Measurements from ENCODE around the gene ADAM22. TPM values are rescaled to one million over a fixed set of nuclear protein-coding genes. Genes with fewer than 3 reads are reported as not detected.

The ADAM22 gene
- polyA plus RNA-seq, 2 of the 4 experiments (the other 2 are of a cell fraction): 0.53 to 0.59 TPM

DNA sequence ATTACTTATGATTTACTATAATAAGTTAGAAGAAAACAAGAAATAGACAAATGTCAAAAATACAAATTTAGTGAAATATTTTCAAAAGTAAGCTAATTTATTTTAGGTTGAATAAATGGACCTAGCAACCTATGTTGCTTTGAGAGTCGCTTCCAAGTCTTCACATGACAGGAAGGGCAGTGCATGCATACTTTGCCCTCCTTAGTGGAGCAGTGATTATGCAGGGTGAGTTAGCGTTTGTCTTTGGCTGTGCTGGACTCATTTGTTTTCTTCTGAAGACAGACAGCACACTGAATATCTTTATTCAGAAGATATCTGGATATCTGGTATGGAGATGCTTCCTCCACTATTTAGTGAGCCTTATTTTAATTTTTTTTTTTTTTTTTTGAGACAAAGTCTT is 183.3 kb downstream of the ADAM22 start:
- H3K9me3 ChIP-seq: no peaks in the 10 kb centered on the region
- no peak overlapping the region for H3K4me2 ChIP-seq
- H3K27ac ChIP-seq: no peak overlapping the region
- H3K4me3 ChIP-seq: no peak overlapping the region
- ChIA-PET CTCF (no interaction called here), POLR2A (no interaction called here)
- no peak for ATAC-seq
- DNase-seq (ENCODE audit: low read depth in 1 of 2, low spot score in 1 of 2): no peak
- no peaks in the 10 kb centered on the region for H3K4me1 ChIP-seq
- 34% methylated on average over 2 of the region's 2 CpGs for WGBS (ENCODE audit: missing lambda C conversion rate)
- FAIRE-seq: no peak
- TF ChIP-seq, protein P1, sequence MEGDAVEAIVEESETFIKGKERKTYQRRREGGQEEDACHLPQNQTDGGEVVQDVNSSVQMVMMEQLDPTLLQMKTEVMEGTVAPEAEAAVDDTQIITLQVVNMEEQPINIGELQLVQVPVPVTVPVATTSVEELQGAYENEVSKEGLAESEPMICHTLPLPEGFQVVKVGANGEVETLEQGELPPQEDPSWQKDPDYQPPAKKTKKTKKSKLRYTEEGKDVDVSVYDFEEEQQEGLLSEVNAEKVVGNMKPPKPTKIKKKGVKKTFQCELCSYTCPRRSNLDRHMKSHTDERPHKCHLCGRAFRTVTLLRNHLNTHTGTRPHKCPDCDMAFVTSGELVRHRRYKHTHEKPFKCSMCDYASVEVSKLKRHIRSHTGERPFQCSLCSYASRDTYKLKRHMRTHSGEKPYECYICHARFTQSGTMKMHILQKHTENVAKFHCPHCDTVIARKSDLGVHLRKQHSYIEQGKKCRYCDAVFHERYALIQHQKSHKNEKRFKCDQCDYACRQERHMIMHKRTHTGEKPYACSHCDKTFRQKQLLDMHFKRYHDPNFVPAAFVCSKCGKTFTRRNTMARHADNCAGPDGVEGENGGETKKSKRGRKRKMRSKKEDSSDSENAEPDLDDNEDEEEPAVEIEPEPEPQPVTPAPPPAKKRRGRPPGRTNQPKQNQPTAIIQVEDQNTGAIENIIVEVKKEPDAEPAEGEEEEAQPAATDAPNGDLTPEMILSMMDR (IDR thresholded peaks at IDR 0.05): no peak
- no peak for TF ChIP-seq POLR2A (IDR thresholded peaks at IDR 0.05; ENCODE audit: low read length)
- TF ChIP-seq EHF (CRISPR knock-in tag; IDR thresholded peaks at IDR 0.05): no peak
- no peak for TF ChIP-seq RAD21 (conservative IDR thresholded peaks at IDR 0.05 in 1 of 2, IDR thresholded peaks at IDR 0.05 in 1 of 2)
- TF ChIP-seq, protein P2, sequence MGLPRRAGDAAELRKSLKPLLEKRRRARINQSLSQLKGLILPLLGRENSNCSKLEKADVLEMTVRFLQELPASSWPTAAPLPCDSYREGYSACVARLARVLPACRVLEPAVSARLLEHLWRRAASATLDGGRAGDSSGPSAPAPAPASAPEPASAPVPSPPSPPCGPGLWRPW (IDR thresholded peaks at IDR 0.05): no peak
- no peak for TF ChIP-seq CHD4 (IDR thresholded peaks at IDR 0.05; ENCODE audit: borderline replicate concordance)
- no peak for TF ChIP-seq FOXS1 (CRISPR knock-in tag; IDR thresholded peaks at IDR 0.05)
- no peak for TF ChIP-seq ZSCAN20 (CRISPR knock-in tag; IDR thresholded peaks at IDR 0.05)
- TF ChIP-seq, protein P3, sequence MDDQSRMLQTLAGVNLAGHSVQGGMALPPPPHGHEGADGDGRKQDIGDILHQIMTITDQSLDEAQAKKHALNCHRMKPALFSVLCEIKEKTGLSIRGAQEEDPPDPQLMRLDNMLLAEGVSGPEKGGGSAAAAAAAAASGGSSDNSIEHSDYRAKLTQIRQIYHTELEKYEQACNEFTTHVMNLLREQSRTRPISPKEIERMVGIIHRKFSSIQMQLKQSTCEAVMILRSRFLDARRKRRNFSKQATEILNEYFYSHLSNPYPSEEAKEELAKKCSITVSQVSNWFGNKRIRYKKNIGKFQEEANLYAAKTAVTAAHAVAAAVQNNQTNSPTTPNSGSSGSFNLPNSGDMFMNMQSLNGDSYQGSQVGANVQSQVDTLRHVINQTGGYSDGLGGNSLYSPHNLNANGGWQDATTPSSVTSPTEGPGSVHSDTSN (IDR thresholded peaks at IDR 0.05): no peak
- no peak for TF ChIP-seq MAZ (IDR thresholded peaks at IDR 0.05; ENCODE audit: borderline replicate concordance, low read depth, low read length)
- TF ChIP-seq, protein P4, sequence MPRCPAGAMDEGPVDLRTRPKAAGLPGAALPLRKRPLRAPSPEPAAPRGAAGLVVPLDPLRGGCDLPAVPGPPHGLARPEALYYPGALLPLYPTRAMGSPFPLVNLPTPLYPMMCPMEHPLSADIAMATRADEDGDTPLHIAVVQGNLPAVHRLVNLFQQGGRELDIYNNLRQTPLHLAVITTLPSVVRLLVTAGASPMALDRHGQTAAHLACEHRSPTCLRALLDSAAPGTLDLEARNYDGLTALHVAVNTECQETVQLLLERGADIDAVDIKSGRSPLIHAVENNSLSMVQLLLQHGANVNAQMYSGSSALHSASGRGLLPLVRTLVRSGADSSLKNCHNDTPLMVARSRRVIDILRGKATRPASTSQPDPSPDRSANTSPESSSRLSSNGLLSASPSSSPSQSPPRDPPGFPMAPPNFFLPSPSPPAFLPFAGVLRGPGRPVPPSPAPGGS (IDR thresholded peaks at IDR 0.05): no peak
- no peak for TF ChIP-seq RCOR1 (IDR thresholded peaks at IDR 0.05; ENCODE audit: low read depth, low read length)
- no peak for TF ChIP-seq KDM5A (IDR thresholded peaks at IDR 0.05)
- no peak for TF ChIP-seq EHMT2 (IDR thresholded peaks at IDR 0.05; ENCODE audit: low read depth)
- no peak for TF ChIP-seq CBX8 (IDR thresholded peaks at IDR 0.05)
- TF ChIP-seq, protein P5, sequence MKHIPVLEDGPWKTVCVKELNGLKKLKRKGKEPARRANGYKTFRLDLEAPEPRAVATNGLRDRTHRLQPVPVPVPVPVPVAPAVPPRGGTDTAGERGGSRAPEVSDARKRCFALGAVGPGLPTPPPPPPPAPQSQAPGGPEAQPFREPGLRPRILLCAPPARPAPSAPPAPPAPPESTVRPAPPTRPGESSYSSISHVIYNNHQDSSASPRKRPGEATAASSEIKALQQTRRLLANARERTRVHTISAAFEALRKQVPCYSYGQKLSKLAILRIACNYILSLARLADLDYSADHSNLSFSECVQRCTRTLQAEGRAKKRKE (CRISPR knock-in tag; IDR thresholded peaks at IDR 0.05; ENCODE audit: low read depth): no peak
- no peak for TF ChIP-seq CHD2 (IDR thresholded peaks at IDR 0.05; ENCODE audit: low read length, partially characterized antibody)
- no peak for TF ChIP-seq TP53 (CRISPR knock-in tag; IDR thresholded peaks at IDR 0.05)
- no peak for TF ChIP-seq HOXB5 (CRISPR knock-in tag; IDR thresholded peaks at IDR 0.05)
- TF ChIP-seq ZC3H11A (IDR thresholded peaks at IDR 0.05): no peak

DNA sequence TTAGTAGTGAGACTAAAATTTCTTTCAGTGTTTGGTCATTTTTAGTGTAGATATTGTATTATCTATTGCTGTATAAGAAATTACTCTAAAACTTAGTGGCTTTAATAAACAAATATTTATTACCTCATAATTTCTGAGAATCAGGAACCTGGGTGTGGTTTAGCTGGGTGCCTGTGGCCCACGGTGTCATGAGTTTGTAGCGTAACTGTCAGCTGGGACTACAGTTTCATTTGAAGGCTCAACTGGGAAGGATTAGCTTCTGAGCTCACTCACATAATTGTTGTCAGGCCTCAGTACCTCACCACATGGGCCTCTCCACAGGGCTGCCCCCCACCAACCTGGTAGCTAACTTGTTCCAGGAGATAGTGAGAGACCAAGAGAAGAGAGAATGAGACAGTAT is 187.3 kb downstream of the ADAM22 start:
- POLR2A ChIA-PET: no interaction called here
- Histone ChIP-seq H3K4me3 (no peak overlapping the region), H3K9me3 (no peaks in the 10 kb centered on the region), H3K4me2 (no peak overlapping the region), H3K4me1 (no peaks in the 10 kb centered on the region), H3K27ac (no peak overlapping the region)
- ATAC-seq (no peak), FAIRE-seq (no peak), DNase-seq (ENCODE audit: low read depth in 1 of 2, low spot score in 1 of 2) (no peak)
- WGBS (ENCODE audit: missing lambda C conversion rate): 67% methylated on average over 2 of the region's 2 CpGs
- TF ChIP-seq ESRRA (IDR thresholded peaks at IDR 0.05; ENCODE audit: borderline replicate concordance, low read length) (no peak), FOSB (CRISPR knock-in tag; IDR thresholded peaks at IDR 0.05) (no peak), HOXB13 (CRISPR knock-in tag; IDR thresholded peaks at IDR 0.05; ENCODE audit: low read depth) (no peak), FOSL2 (IDR thresholded peaks at IDR 0.05) (no peak), FOSL2 (CRISPR knock-in tag; IDR thresholded peaks at IDR 0.05) (no peak), RAD21 (conservative IDR thresholded peaks at IDR 0.05 in 1 of 2, IDR thresholded peaks at IDR 0.05 in 1 of 2) (no peak), TP53 (CRISPR knock-in tag; IDR thresholded peaks at IDR 0.05) (no peak), CBX2 (IDR thresholded peaks at IDR 0.05; ENCODE audit: borderline replicate concordance, low read depth) (no peak)
- TF ChIP-seq, protein P6, sequence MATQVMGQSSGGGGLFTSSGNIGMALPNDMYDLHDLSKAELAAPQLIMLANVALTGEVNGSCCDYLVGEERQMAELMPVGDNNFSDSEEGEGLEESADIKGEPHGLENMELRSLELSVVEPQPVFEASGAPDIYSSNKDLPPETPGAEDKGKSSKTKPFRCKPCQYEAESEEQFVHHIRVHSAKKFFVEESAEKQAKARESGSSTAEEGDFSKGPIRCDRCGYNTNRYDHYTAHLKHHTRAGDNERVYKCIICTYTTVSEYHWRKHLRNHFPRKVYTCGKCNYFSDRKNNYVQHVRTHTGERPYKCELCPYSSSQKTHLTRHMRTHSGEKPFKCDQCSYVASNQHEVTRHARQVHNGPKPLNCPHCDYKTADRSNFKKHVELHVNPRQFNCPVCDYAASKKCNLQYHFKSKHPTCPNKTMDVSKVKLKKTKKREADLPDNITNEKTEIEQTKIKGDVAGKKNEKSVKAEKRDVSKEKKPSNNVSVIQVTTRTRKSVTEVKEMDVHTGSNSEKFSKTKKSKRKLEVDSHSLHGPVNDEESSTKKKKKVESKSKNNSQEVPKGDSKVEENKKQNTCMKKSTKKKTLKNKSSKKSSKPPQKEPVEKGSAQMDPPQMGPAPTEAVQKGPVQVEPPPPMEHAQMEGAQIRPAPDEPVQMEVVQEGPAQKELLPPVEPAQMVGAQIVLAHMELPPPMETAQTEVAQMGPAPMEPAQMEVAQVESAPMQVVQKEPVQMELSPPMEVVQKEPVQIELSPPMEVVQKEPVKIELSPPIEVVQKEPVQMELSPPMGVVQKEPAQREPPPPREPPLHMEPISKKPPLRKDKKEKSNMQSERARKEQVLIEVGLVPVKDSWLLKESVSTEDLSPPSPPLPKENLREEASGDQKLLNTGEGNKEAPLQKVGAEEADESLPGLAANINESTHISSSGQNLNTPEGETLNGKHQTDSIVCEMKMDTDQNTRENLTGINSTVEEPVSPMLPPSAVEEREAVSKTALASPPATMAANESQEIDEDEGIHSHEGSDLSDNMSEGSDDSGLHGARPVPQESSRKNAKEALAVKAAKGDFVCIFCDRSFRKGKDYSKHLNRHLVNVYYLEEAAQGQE (IDR thresholded peaks at IDR 0.05): no peak
- TF ChIP-seq, protein P7, sequence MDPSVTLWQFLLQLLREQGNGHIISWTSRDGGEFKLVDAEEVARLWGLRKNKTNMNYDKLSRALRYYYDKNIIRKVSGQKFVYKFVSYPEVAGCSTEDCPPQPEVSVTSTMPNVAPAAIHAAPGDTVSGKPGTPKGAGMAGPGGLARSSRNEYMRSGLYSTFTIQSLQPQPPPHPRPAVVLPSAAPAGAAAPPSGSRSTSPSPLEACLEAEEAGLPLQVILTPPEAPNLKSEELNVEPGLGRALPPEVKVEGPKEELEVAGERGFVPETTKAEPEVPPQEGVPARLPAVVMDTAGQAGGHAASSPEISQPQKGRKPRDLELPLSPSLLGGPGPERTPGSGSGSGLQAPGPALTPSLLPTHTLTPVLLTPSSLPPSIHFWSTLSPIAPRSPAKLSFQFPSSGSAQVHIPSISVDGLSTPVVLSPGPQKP (IDR thresholded peaks at IDR 0.05; ENCODE audit: low read depth, low read length): no peak
- CTCF ChIA-PET: interaction anchor here (2.1 kb wide), 1 partner anchor 9 kb away, joined by 7 read pairs; no protein-coding TSS in a partner anchor

All from A549 (cell line).